ENCODE results near the gene NAV3. TPM values are rescaled to one million over a fixed set of nuclear protein-coding genes. Genes with fewer than 3 reads are reported as not detected.

The NAV3 gene
- total RNA-seq, 1 experiment from 2014 or later: 6.8 TPM

DNA sequence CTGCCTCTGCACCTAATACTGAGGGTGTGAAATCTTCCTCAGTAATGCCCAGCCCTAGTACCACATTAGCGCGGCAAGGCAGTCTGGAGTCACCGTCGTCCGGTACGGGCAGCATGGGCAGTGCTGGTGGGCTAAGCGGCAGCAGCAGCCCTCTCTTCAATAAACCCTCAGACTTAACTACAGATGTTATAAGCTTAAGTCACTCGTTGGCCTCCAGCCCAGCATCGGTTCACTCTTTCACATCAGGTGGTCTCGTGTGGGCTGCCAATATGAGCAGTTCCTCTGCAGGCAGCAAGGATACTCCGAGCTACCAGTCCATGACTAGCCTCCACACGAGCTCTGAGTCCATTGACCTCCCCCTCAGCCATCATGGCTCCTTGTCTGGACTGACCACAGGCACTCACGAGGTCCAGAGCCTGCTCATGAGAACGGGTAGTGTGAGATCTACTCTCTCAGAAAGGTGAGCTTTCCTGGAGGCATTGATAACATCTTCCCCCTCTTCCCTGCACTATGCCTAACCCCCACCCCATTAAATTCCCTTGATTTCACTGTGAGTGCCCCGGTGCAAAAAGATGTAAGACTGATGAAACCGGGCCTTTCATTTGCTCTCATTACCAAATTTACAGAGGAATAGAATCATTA lies 291.4 kb downstream of the NAV3 start:
- ATAC-seq (no peak), DNase-seq (no peak)
- peaks cover 8% of the 10 kb centered on the region for H3K4me1 ChIP-seq (ENCODE audit: insufficient read depth, low read length)
- no peak for TF ChIP-seq EZH2phosphoT487 (IDR thresholded peaks at IDR 0.05; ENCODE audit: borderline replicate concordance, low read length)
- TF ChIP-seq, protein P1, sequence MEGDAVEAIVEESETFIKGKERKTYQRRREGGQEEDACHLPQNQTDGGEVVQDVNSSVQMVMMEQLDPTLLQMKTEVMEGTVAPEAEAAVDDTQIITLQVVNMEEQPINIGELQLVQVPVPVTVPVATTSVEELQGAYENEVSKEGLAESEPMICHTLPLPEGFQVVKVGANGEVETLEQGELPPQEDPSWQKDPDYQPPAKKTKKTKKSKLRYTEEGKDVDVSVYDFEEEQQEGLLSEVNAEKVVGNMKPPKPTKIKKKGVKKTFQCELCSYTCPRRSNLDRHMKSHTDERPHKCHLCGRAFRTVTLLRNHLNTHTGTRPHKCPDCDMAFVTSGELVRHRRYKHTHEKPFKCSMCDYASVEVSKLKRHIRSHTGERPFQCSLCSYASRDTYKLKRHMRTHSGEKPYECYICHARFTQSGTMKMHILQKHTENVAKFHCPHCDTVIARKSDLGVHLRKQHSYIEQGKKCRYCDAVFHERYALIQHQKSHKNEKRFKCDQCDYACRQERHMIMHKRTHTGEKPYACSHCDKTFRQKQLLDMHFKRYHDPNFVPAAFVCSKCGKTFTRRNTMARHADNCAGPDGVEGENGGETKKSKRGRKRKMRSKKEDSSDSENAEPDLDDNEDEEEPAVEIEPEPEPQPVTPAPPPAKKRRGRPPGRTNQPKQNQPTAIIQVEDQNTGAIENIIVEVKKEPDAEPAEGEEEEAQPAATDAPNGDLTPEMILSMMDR (conservative IDR thresholded peaks at IDR 0.05; ENCODE audit: low read depth, low read length): no peak
- no peak for TF ChIP-seq EZH2 (IDR thresholded peaks at IDR 0.05; ENCODE audit: low read length, unreplicated experiment)
- CTCF ChIA-PET: interaction anchor here (1.2 kb wide), 1 partner anchor 113 kb away, joined by 4 read pairs; no protein-coding TSS in a partner anchor
- H3K9me3 ChIP-seq (ENCODE audit: low read length): no peaks in the 10 kb centered on the region
- H3K27ac ChIP-seq (ENCODE audit: low read length): no peak overlapping the region
- intact Hi-C loops (cut with micrococcal nuclease): loop anchor here (1.0 to 10.0 kb wide), 3 partner anchors 122 to 397 kb away; no protein-coding TSS in a partner anchor
- no peaks in the 10 kb centered on the region for H3K36me3 ChIP-seq (ENCODE audit: low read depth, low read length)
- no peak overlapping the region for H3K4me3 ChIP-seq (ENCODE audit: low read length)
- POLR2A ChIA-PET (ENCODE audit: unreplicated experiment): no interaction called here
- no peak overlapping the region for H2AFZ ChIP-seq (ENCODE audit: low read length)
- H3K9ac ChIP-seq (ENCODE audit: low read length): no peak overlapping the region
- H3K9me2 ChIP-seq (replicated peaks; ENCODE audit: low read length): no peaks in the 10 kb centered on the region
- no peaks in the 10 kb centered on the region for H4K20me1 ChIP-seq (ENCODE audit: low read length)
- no TSS peak for BruUV-seq (replicated peaks)
- no peaks in the 10 kb centered on the region for H3F3A ChIP-seq (ENCODE audit: low read length, unreplicated experiment)
- H3K27me3 ChIP-seq (ENCODE audit: low read length): no peaks in the 10 kb centered on the region
- H3K79me2 ChIP-seq (ENCODE audit: low read length): no peaks in the 10 kb centered on the region
- no peak overlapping the region for H3K4me2 ChIP-seq (ENCODE audit: low read length)

- Histone ChIP-seq H3K9ac (ENCODE audit: low read length) (no peak overlapping the region), H2AFZ (ENCODE audit: low read length) (no peak overlapping the region), H3K9me3 (ENCODE audit: low read length) (no peaks in the 10 kb centered on the region), H3K79me2 (ENCODE audit: low read length) (no peaks in the 10 kb centered on the region), H3K27ac (ENCODE audit: low read length) (no peak overlapping the region), H3K4me1 (ENCODE audit: insufficient read depth, low read length) (no peaks in the 10 kb centered on the region), H3K27me3 (ENCODE audit: low read length) (no peaks in the 10 kb centered on the region), H3K9me2 (replicated peaks; ENCODE audit: low read length) (no peaks in the 10 kb centered on the region), H3F3A (ENCODE audit: low read length, unreplicated experiment) (no peaks in the 10 kb centered on the region), H3K4me3 (ENCODE audit: low read length) (no peak overlapping the region), H4K20me1 (ENCODE audit: low read length) (no peaks in the 10 kb centered on the region), H3K36me3 (ENCODE audit: low read depth, low read length) (no peaks in the 10 kb centered on the region), H3K4me2 (ENCODE audit: low read length) (no peak overlapping the region)
- no peak for ATAC-seq
- POLR2A ChIA-PET (ENCODE audit: unreplicated experiment): no interaction called here
- TF ChIP-seq EZH2phosphoT487 (IDR thresholded peaks at IDR 0.05; ENCODE audit: borderline replicate concordance, low read length) (no peak), EZH2 (IDR thresholded peaks at IDR 0.05; ENCODE audit: low read length, unreplicated experiment) (no peak)
- TF ChIP-seq, protein P1 (conservative IDR thresholded peaks at IDR 0.05; ENCODE audit: low read depth, low read length): no peak
- no TSS peak for BruUV-seq (replicated peaks)
- CTCF ChIA-PET: no interaction called here
- no peak for DNase-seq
- intact Hi-C loops (cut with micrococcal nuclease): loop anchor here (10.0 kb wide), 1 partner anchor 403 kb away; no protein-coding TSS in a partner anchor
Observed at GRCh38 chr12:78128211-78128610, 297.5 kb downstream of the NAV3 start.

- DNase-seq (no peak), ATAC-seq (no peak)
- BruUV-seq (replicated peaks): no TSS peak
- Histone ChIP-seq H4K20me1 (ENCODE audit: low read length) (no peaks in the 10 kb centered on the region), H3F3A (ENCODE audit: low read length, unreplicated experiment) (no peaks in the 10 kb centered on the region), H3K79me2 (ENCODE audit: low read length) (no peaks in the 10 kb centered on the region), H3K27me3 (ENCODE audit: low read length) (no peaks in the 10 kb centered on the region), H3K9ac (ENCODE audit: low read length) (no peak overlapping the region), H3K4me1 (ENCODE audit: insufficient read depth, low read length) (no peaks in the 10 kb centered on the region), H3K4me2 (ENCODE audit: low read length) (no peak overlapping the region), H3K36me3 (ENCODE audit: low read depth, low read length) (no peaks in the 10 kb centered on the region), H3K9me2 (replicated peaks; ENCODE audit: low read length) (no peaks in the 10 kb centered on the region), H2AFZ (ENCODE audit: low read length) (no peak overlapping the region), H3K27ac (ENCODE audit: low read length) (no peak overlapping the region), H3K4me3 (ENCODE audit: low read length) (no peak overlapping the region), H3K9me3 (ENCODE audit: low read length) (no peaks in the 10 kb centered on the region)
- TF ChIP-seq, protein P1 (conservative IDR thresholded peaks at IDR 0.05; ENCODE audit: low read depth, low read length): no peak
- TF ChIP-seq EZH2phosphoT487 (IDR thresholded peaks at IDR 0.05; ENCODE audit: borderline replicate concordance, low read length) (no peak), EZH2 (IDR thresholded peaks at IDR 0.05; ENCODE audit: low read length, unreplicated experiment) (no peak)
- ChIA-PET CTCF (no interaction called here), POLR2A (ENCODE audit: unreplicated experiment) (no interaction called here)
- intact Hi-C loops (cut with micrococcal nuclease): no loop called here
Observed at GRCh38 chr12:78143717-78144116, 313.0 kb downstream of the NAV3 start.

All from PC-3 (cell line).